ENCODE results near the gene S100B. TPM values are rescaled to one million over a fixed set of nuclear protein-coding genes. Genes with fewer than 3 reads are reported as not detected.
A peak's percentile ranks its signal among the peaks of the same experiment; 100 is the strongest.

The S100B gene
- total and polyA plus RNA-seq, 4 donors, result 3.2 to 6.0 (median 5.4) TPM

- Histone ChIP-seq H3K9ac (ENCODE audit: insufficient read depth in 1 of 2, low read length in 2 of 2) (no peak overlapping the region), H3K4me1 (ENCODE audit: control insufficient read depth in 5 of 5, insufficient read depth in 5 of 5, low read length in 5 of 5) (peaks cover 0 to 21% (median 4%) of the 10 kb centered on the region in 5 donors), H3K4me3 (no peak overlapping the region), H3K9me3 (ENCODE audit: control insufficient read depth in 4 of 4, insufficient read depth in 3 of 4, low read length in 3 of 4) (peaks cover 0 to 6% (median 0%) of the 10 kb centered on the region in 4 donors), H3K36me3 (ENCODE audit: control insufficient read depth in 4 of 4, insufficient read depth in 4 of 4, low read length in 4 of 4) (no peaks in the 10 kb centered on the region), H3K27ac (ENCODE audit: low read depth in 1 of 2, low read length in 1 of 2) (no peak overlapping the region), H3K27me3 (ENCODE audit: control insufficient read depth in 3 of 3, insufficient read depth in 3 of 3, low read length in 2 of 3) (no peaks in the 10 kb centered on the region)
- 77 to 86% methylated on average over 38 of the region's 38 CpGs for WGBS, 2 donors
- no peak for TF ChIP-seq CTCF (IDR thresholded peaks at IDR 0.05; ENCODE audit: control extremely low read depth, extremely low read depth)
- ATAC-seq (ENCODE audit: insufficient read depth, low FRiP score) (no peak), DNase-seq (peak; percentile 58 to 73 (median 72))
Observed at GRCh38 chr21:46598581-46599572, 6.0 kb downstream of the S100B start.

GRCh38 chr21:46597896-46598343 lies 7.0 kb downstream of the S100B start:
- no peak overlapping the region for H3K27ac ChIP-seq (ENCODE audit: low read depth in 1 of 2, low read length in 1 of 2)

GRCh38 chr21:46597031-46597430 lies 7.9 kb downstream of the S100B start:
- Histone ChIP-seq H3K27ac (ENCODE audit: low read depth in 1 of 2, low read length in 1 of 2) (no peak overlapping the region), H3K9ac (ENCODE audit: insufficient read depth in 1 of 2, low read length in 2 of 2) (no peak overlapping the region), H3K27me3 (ENCODE audit: control insufficient read depth in 3 of 3, insufficient read depth in 3 of 3, low read length in 2 of 3) (no peaks in the 10 kb centered on the region), H3K36me3 (ENCODE audit: control insufficient read depth in 4 of 4, insufficient read depth in 4 of 4, low read length in 4 of 4) (no peaks in the 10 kb centered on the region), H3K4me3 (no peak overlapping the region), H3K9me3 (ENCODE audit: control insufficient read depth in 4 of 4, insufficient read depth in 3 of 4, low read length in 3 of 4) (peaks cover 0 to 11% (median 0%) of the 10 kb centered on the region in 4 donors), H3K4me1 (ENCODE audit: control insufficient read depth in 5 of 5, insufficient read depth in 5 of 5, low read length in 5 of 5) (peaks cover 0 to 13% (median 4%) of the 10 kb centered on the region in 5 donors)
- no peak for DNase-seq
- ATAC-seq (ENCODE audit: insufficient read depth, low FRiP score), result no peak
- TF ChIP-seq CTCF (IDR thresholded peaks at IDR 0.05; ENCODE audit: control extremely low read depth, extremely low read depth), result no peak
- WGBS, 2 donors, result 95 to 96% methylated on average over 8 of the region's 8 CpGs

More at GRCh38 chr21:46597896-46598343, 7.0 kb downstream of the S100B start:
- peaks cover 0 to 17% (median 4%) of the 10 kb centered on the region in 5 donors for H3K4me1 ChIP-seq (ENCODE audit: control insufficient read depth in 5 of 5, insufficient read depth in 5 of 5, low read length in 5 of 5)
- H3K9ac ChIP-seq (ENCODE audit: insufficient read depth in 1 of 2, low read length in 2 of 2), result no peak overlapping the region
- no peak for TF ChIP-seq CTCF (IDR thresholded peaks at IDR 0.05; ENCODE audit: control extremely low read depth, extremely low read depth)
- no peak for ATAC-seq (ENCODE audit: insufficient read depth, low FRiP score)
- no peaks in the 10 kb centered on the region for H3K36me3 ChIP-seq (ENCODE audit: control insufficient read depth in 4 of 4, insufficient read depth in 4 of 4, low read length in 4 of 4)
- DNase-seq, result no peak
- no peaks in the 10 kb centered on the region for H3K27me3 ChIP-seq (ENCODE audit: control insufficient read depth in 3 of 3, insufficient read depth in 3 of 3, low read length in 2 of 3)
- WGBS, 2 donors, result 89 to 91% methylated on average over 20 of the region's 20 CpGs
- H3K4me3 ChIP-seq, result no peak overlapping the region
- H3K9me3 ChIP-seq (ENCODE audit: control insufficient read depth in 4 of 4, insufficient read depth in 3 of 4, low read length in 3 of 4), result peaks cover 0 to 6% (median 0%) of the 10 kb centered on the region in 4 donors
